Measurements from ENCODE around the gene EGFL7. TPM values are rescaled to one million over a fixed set of nuclear protein-coding genes. Genes with fewer than 3 reads are reported as not detected.

Gene EGFL7
- polyA plus RNA-seq, 6 donors from 2014 or later, result 0.33 TPM; not detected in 4

DNA sequence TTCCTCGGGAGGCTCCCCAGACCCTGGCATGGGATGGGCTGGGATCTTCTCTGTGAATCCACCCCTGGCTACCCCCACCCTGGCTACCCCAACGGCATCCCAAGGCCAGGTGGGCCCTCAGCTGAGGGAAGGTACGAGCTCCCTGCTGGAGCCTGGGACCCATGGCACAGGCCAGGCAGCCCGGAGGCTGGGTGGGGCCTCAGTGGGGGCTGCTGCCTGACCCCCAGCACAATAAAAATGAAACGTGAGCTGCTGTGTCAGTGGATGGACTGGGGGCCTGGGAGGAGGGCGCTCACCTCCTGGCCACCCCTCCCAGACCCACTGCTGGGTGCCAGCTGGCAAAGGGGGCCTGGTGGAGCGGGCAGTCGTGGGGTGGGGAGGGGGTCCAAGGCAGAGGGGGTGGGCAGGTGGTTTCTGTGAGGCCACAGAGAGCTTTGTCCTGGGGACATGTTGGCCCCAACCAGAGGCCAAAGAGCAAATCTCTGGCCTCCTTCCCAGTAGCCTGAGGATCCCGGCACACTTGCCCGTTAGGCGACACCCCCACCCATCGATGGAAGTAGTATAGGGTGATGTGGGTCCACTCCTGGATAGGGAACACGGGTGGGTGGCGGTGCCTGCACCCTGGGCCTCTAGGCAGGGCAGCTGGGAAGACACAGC lies 9.8 kb downstream of the EGFL7 start:
- no peaks in the 10 kb centered on the region for H3K36me3 Mint-ChIP-seq
- ATAC-seq (ENCODE audit: low read depth in 2 of 2), result no peak
- H3K9me3 Mint-ChIP-seq, result no peaks in the 10 kb centered on the region
- DNase-seq, result no peak
- H3K4me3 Mint-ChIP-seq, result no peak overlapping the region
- no peak overlapping the region for H3K27ac Mint-ChIP-seq
- H3K27me3 Mint-ChIP-seq, result peaks cover 0 to 15% (median 0%) of the 10 kb centered on the region in 3 donors
- H3K4me1 Mint-ChIP-seq, result peaks cover 0 to 7% (median 5%) of the 10 kb centered on the region in 3 donors

DNA sequence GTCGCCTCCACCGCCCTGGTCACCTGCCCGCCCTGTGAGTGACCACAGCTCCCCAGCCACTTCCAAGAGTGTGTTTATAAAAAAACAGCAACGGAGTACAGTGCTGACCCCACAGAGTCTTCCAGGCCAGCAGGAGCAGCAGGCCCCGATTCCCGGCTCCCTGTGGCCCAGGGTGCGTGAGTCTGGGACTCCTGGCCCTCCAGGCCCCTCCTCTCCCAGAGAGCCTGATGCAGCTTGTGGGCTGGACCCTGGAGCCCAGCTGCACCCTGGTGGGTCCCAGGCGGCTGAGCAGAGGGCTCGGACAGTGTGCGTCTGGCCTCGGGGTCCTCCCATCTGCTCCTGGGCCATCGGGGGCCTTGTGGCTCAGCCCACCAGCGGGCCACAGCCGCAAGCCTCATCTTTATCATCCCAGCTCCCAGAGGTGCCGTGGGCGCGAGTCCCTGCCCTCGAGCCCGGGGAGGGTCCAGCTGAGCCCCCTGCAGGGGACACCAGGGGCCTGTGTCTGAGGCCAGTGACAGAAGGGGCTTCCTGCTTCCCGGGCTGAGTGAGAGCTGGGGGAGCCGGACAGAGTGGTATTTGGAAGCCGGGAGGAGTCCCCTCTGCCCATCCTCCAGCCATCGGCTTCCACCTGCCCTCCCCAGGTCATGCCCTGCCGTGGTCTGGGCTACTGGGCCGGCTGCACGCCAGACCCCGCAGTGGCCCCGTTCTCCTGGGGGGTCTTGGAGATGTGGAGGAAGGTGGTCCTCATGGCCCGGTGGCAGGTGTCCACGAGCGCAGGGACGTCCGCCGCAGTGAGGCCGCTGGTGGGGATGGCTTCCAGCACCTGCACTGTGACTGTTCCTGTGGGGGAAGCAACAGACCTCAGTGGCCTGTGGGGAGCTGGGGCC lies 10.6 kb downstream of the EGFL7 start:
- peaks cover 0 to 15% (median 0%) of the 10 kb centered on the region in 3 donors for H3K27me3 Mint-ChIP-seq
- no peak for ATAC-seq (ENCODE audit: low read depth in 2 of 2)
- no peak for DNase-seq
- no peak overlapping the region for H3K4me3 Mint-ChIP-seq
- no peaks in the 10 kb centered on the region for H3K9me3 Mint-ChIP-seq
- peaks cover 0 to 7% (median 5%) of the 10 kb centered on the region in 3 donors for H3K4me1 Mint-ChIP-seq
- no peaks in the 10 kb centered on the region for H3K36me3 Mint-ChIP-seq
- H3K27ac Mint-ChIP-seq, result no peak overlapping the region

- Mint-ChIP-seq H3K27me3 (peaks cover 0 to 7% (median 0%) of the 10 kb centered on the region in 3 donors), H3K36me3 (no peaks in the 10 kb centered on the region), H3K27ac (no peak overlapping the region), H3K4me1 (peaks cover 2 to 6% (median 3%) of the 10 kb centered on the region in 3 donors), H3K4me3 (no peak overlapping the region), H3K9me3 (no peaks in the 10 kb centered on the region)
- DNase-seq, result no peak
- no peak for ATAC-seq (ENCODE audit: low read depth in 2 of 2)
Measured at GRCh38 chr9:136673975-136674785, 11.5 kb downstream of the EGFL7 start.

GRCh38 chr9:136674786-136675349 lies 12.2 kb downstream of the EGFL7 start:
- Mint-ChIP-seq H3K4me1 (peaks cover 6 to 13% (median 8%) of the 10 kb centered on the region in 3 donors), H3K36me3 (no peaks in the 10 kb centered on the region), H3K9me3 (no peaks in the 10 kb centered on the region), H3K4me3 (no peak overlapping the region), H3K27me3 (peaks cover 0 to 6% (median 0%) of the 10 kb centered on the region in 3 donors), H3K27ac (no peak overlapping the region)
- ATAC-seq (ENCODE audit: low read depth in 2 of 2) (no peak), DNase-seq (no peak)

DNA sequence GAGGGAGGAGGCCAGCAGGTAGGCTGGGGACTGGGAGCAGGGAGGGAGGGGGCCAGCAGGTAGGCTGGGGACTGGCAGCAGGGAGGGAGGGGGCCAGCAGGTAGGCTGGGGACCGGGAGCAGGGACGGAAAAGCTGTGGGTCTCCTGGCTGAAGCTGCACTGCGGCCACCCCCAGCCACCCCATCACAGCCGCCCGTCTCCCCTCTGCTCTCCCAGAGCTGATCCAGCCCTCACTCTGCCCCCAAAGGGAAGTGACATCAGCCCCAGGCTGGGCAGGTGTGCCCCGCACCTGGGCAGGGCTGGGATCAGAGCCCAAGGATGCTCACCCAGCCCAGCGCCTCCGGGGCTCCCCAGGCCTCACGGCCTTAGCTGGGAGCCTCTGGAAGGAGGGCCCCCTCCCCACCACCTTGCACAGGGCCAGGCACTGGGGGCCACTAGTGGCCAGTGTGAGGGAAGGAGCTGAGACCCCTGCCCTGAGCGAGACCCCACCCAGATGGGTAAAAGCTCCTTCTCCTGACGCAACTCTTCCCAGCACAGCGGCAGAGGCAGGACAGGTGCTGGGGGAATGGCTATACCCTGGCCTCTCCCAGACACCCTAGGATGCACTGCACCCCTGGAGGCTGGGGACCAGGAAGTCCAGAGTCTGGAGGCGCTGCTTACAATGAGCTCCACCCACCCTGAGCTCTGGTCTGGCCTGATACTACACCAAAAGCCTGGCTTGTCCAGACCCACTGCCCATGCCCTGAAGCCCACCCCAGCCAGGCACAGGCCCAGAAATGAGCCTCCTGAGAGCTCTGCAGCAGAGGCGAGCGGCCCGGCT lies 13.0 kb downstream of the EGFL7 start:
- no peak for ATAC-seq (ENCODE audit: low read depth in 2 of 2)
- DNase-seq, result no peak
- H3K4me1 Mint-ChIP-seq, result peaks cover 6 to 13% (median 8%) of the 10 kb centered on the region in 3 donors
- H3K9me3 Mint-ChIP-seq, result no peaks in the 10 kb centered on the region
- no peaks in the 10 kb centered on the region for H3K27me3 Mint-ChIP-seq
- peak overlapping the region in 1 of 6 donors; percentile 84 for H3K27ac Mint-ChIP-seq
- H3K36me3 Mint-ChIP-seq, result no peaks in the 10 kb centered on the region
- no peak overlapping the region for H3K4me3 Mint-ChIP-seq

DNA sequence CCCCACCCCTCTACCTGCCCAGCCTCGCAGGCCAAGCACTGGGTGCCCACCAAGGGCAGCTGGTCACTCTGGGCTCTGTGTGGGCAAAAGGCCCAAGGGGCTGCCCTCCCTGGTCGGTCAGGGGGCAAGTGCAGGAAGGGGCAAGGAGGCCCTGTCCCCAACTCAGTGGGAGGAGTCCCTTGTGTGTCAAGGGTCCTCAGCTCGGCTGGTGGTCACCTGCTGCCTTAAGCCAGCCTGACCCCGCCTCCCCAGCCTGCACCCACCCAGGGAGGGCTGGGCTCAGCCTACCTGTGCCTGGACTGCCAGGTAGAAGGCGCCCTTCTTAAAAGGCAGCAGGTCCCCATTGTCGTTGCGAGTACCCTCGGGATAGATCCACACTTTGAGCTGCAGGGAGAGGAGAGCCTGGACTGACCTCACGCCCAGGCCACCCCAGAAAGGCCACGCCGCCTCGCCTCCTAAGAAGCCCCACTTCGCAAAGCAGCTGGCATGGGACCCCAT lies 13.6 kb downstream of the EGFL7 start:
- H3K36me3 Mint-ChIP-seq, result no peaks in the 10 kb centered on the region
- DNase-seq, result no peak
- peaks cover 6 to 13% (median 8%) of the 10 kb centered on the region in 3 donors for H3K4me1 Mint-ChIP-seq
- no peak for ATAC-seq (ENCODE audit: low read depth in 2 of 2)
- no peaks in the 10 kb centered on the region for H3K27me3 Mint-ChIP-seq
- H3K4me3 Mint-ChIP-seq, result no peak overlapping the region
- no peaks in the 10 kb centered on the region for H3K9me3 Mint-ChIP-seq
- peak overlapping the region in 1 of 6 donors; percentile 84 for H3K27ac Mint-ChIP-seq

GRCh38 chr9:136676920-136677686 lies 14.4 kb downstream of the EGFL7 start:
- no peak for DNase-seq

GRCh38 chr9:136678034-136678433 lies 15.3 kb downstream of the EGFL7 start:
- ATAC-seq (ENCODE audit: low read depth in 2 of 2), result no peak
- no peak overlapping the region for H3K4me3 Mint-ChIP-seq
- H3K27ac Mint-ChIP-seq, result no peak overlapping the region

More at GRCh38 chr9:136676920-136677686, 14.4 kb downstream of the EGFL7 start:
- Mint-ChIP-seq H3K4me3 (no peak overlapping the region), H3K9me3 (no peaks in the 10 kb centered on the region), H3K36me3 (no peaks in the 10 kb centered on the region), H3K27me3 (no peaks in the 10 kb centered on the region), H3K4me1 (peaks cover 7 to 13% (median 8%) of the 10 kb centered on the region in 3 donors), H3K27ac (peak overlapping the region in 1 of 6 donors; percentile 33)
- ATAC-seq (ENCODE audit: low read depth in 2 of 2), result no peak

DNA sequence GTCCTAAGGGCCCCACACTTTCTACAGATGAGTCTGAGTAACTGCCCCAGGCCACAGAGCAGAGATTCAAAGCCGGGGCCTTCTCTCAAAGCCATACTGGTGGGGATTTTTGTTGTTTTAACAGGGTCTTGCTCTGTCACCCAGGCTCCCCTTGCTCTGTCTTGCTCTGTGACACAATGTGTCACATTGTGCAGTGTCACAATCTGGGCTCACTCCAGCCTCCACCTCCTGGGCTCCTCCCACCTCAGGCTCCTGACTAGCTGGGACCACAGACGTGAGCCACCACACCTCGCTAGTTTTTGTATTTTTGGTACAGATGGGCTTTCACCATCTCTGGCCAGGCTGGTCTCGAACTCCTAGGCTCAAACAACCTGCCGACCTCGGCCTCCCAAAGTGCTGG lies 15.9 kb downstream of the EGFL7 start:
- no peak overlapping the region for H3K27ac Mint-ChIP-seq
- no peaks in the 10 kb centered on the region for H3K27me3 Mint-ChIP-seq
- DNase-seq (no peak), ATAC-seq (ENCODE audit: low read depth in 2 of 2) (no peak)
- H3K4me1 Mint-ChIP-seq, result peaks cover 7 to 13% (median 8%) of the 10 kb centered on the region in 3 donors
- H3K4me3 Mint-ChIP-seq, result no peak overlapping the region
- H3K36me3 Mint-ChIP-seq, result no peaks in the 10 kb centered on the region
- no peaks in the 10 kb centered on the region for H3K9me3 Mint-ChIP-seq

More at GRCh38 chr9:136678034-136678433, 15.3 kb downstream of the EGFL7 start:
- Mint-ChIP-seq H3K9me3 (no peaks in the 10 kb centered on the region), H3K27me3 (no peaks in the 10 kb centered on the region), H3K36me3 (no peaks in the 10 kb centered on the region), H3K4me1 (peaks cover 7 to 13% (median 8%) of the 10 kb centered on the region in 3 donors)
- DNase-seq, result no peak

DNA sequence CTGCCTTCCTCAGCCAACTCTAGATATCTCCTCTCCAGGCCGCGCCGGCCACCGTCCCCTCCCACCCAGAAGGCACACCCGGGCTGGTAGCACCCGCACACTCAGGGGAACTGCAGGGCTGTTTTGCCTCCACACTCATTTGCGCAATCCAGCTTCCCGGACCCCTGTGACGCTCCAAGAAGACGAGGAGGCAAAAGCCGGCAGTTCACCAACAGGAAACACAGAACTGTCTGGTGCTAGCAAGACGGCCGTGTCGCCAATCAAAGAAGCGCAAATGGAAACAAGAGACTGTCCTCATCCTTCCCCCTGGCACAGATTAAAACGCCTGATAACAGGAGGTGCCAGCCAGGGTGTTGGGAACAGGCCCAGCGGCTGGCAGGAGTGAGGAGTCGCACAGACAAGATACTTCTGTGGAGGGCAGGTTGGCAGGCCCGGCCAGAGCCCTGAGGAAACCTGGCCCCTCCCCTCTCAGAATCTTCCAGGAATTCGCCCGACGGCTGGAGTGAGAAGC lies 16.8 kb downstream of the EGFL7 start:
- DNase-seq (no peak), ATAC-seq (ENCODE audit: low read depth in 2 of 2) (no peak)
- Mint-ChIP-seq H3K36me3 (no peaks in the 10 kb centered on the region), H3K9me3 (no peaks in the 10 kb centered on the region), H3K27me3 (no peaks in the 10 kb centered on the region), H3K27ac (peak overlapping the region in 3 of 6 donors; percentile 34 to 86 (median 63)), H3K4me3 (peak overlapping the region in 1 of 8 donors; percentile 43), H3K4me1 (peaks cover 7 to 10% (median 8%) of the 10 kb centered on the region in 3 donors)

- no peak overlapping the region for H3K27ac Mint-ChIP-seq
- H3K9me3 Mint-ChIP-seq, result no peaks in the 10 kb centered on the region
- no peaks in the 10 kb centered on the region for H3K36me3 Mint-ChIP-seq
- no peak for DNase-seq
- peaks cover 10 to 13% (median 13%) of the 10 kb centered on the region in 3 donors for H3K4me1 Mint-ChIP-seq
- H3K4me3 Mint-ChIP-seq, result no peak overlapping the region
- ATAC-seq (ENCODE audit: low read depth in 2 of 2), result no peak
- H3K27me3 Mint-ChIP-seq, result no peaks in the 10 kb centered on the region
Measured at GRCh38 chr9:136681029-136681428, 18.3 kb downstream of the EGFL7 start.

Data from naive B cell (primary cell).